Calu3 (cell line): Measurements from ENCODE around the gene NPAS3. TPM values are rescaled to one million over a fixed set of nuclear protein-coding genes. Genes with fewer than 3 reads are reported as not detected.

ENCODE experiments used
- BruUV-seq: library from RNA; stranded (reverse); fragments of 400-500 nt; replicated peaks from 2 replicates; lab custom pipeline; 2021; lab: Mats Ljungman, UMichigan
- CTCF ChIA-PET: fragments of 300-600 bp; sonication (Branson Sonifier 250); formaldehyde crosslinking; loops from one replicate; lab custom pipeline; 2022; ENCODE audit warnings: antibody characterized with exemption; lab: Charles Lee
- DNase-seq: peaks from one replicate; pipeline ENCODE4 v3.0.0; 2022
- H3K27ac Mint-ChIP-seq: one replicate; pipeline ENCODE4 v1.8.0; 2022; ENCODE audit warnings: mixed read lengths; ENCODE audit not compliant: unreplicated experiment
- H3K27me3 Mint-ChIP-seq: one replicate; pipeline ENCODE4 v1.8.0; 2022; ENCODE audit warnings: mixed read lengths; ENCODE audit not compliant: unreplicated experiment
- H3K36me3 Mint-ChIP-seq: one replicate; pipeline ENCODE4 v1.8.0; 2022; ENCODE audit warnings: mild to moderate bottlenecking, moderate library complexity, mixed read lengths; ENCODE audit not compliant: insufficient read depth, unreplicated experiment
- H3K4me1 Mint-ChIP-seq: one replicate; pipeline ENCODE4 v1.8.0; 2022; ENCODE audit warnings: mild to moderate bottlenecking, low read depth, mixed read lengths; ENCODE audit not compliant: unreplicated experiment
- H3K4me3 Mint-ChIP-seq: one replicate; pipeline ENCODE4 v1.8.0; 2022; ENCODE audit warnings: mild to moderate bottlenecking, low read depth, moderate library complexity, mixed read lengths; ENCODE audit not compliant: unreplicated experiment
- H3K9me3 Mint-ChIP-seq: one replicate; pipeline ENCODE4 v1.8.0; 2022; ENCODE audit warnings: low read depth, mixed read lengths; ENCODE audit not compliant: unreplicated experiment
- CTCF ChIP-seq: fragments of 200-600 bp; IDR thresholded peaks from one replicate; pipeline ENCODE4 v1.8.0; 2022; ENCODE audit warnings: antibody characterized with exemption; ENCODE audit not compliant: unreplicated experiment
- intact Hi-C: fragments of 100-400 bp; cut with micrococcal nuclease; formaldehyde crosslinking; loops from one replicate; pipeline ENCODE4 v1.10.0; 2022; ENCODE audit not compliant: unreplicated experiment
- total RNA-seq: library from RNA; stranded (reverse); gene quantifications from 2 replicates; pipeline ENCODE4 v1.2.3, GENCODE V29; 2022

NPAS3 gene
- total RNA-seq, 1 experiment from 2014 or later = not detected

GRCh38 chr14:32950584-32950983, 11.9 kb downstream of the NPAS3 start:
- Mint-ChIP-seq H3K27ac (no peak overlapping the region), H3K27me3 (peaks cover 23% of the 10 kb centered on the region), H3K36me3 (no peaks in the 10 kb centered on the region), H3K4me3 (no peak overlapping the region), H3K4me1 (no peaks in the 10 kb centered on the region), H3K9me3 (no peaks in the 10 kb centered on the region)
- BruUV-seq = no TSS peak
- DNase-seq = no peak
- CTCF ChIA-PET = no interaction called here
- intact Hi-C loops = no loop called here
- TF ChIP-seq CTCF = no peak

- intact Hi-C loops = no loop called here
- no TSS peak for BruUV-seq
- no peaks in the 10 kb centered on the region for H3K36me3 Mint-ChIP-seq
- H3K9me3 Mint-ChIP-seq = no peaks in the 10 kb centered on the region
- H3K27me3 Mint-ChIP-seq = peaks cover 11% of the 10 kb centered on the region
- CTCF ChIA-PET = interaction anchor here (0.6 to 0.7 kb wide), 3 partner anchors 10 to 1101 kb away, joined by 6 to 9 read pairs (median 7); no protein-coding TSS in a partner anchor
- no peak for TF ChIP-seq CTCF
- no peak overlapping the region for H3K4me3 Mint-ChIP-seq
- no peak for DNase-seq
- H3K4me1 Mint-ChIP-seq = no peaks in the 10 kb centered on the region
- H3K27ac Mint-ChIP-seq = no peak overlapping the region
Measured at GRCh38 chr14:32967421-32967820, 28.7 kb downstream of the NPAS3 start.

GRCh38 chr14:32968972-32969544, 30.4 kb downstream of the NPAS3 start:
- intact Hi-C loops = no loop called here
- no peaks in the 10 kb centered on the region for H3K4me1 Mint-ChIP-seq
- DNase-seq = no peak
- CTCF ChIA-PET = no interaction called here
- no peaks in the 10 kb centered on the region for H3K36me3 Mint-ChIP-seq
- H3K27ac Mint-ChIP-seq = no peak overlapping the region
- no peak overlapping the region for H3K4me3 Mint-ChIP-seq
- no peaks in the 10 kb centered on the region for H3K9me3 Mint-ChIP-seq
- TF ChIP-seq CTCF = no peak
- H3K27me3 Mint-ChIP-seq = peaks cover 12% of the 10 kb centered on the region
- no TSS peak for BruUV-seq

GRCh38 chr14:32977913-32978312, 39.2 kb downstream of the NPAS3 start:
- no peak for TF ChIP-seq CTCF
- peaks cover 37% of the 10 kb centered on the region for H3K27me3 Mint-ChIP-seq
- intact Hi-C loops = no loop called here
- no peaks in the 10 kb centered on the region for H3K9me3 Mint-ChIP-seq
- H3K4me1 Mint-ChIP-seq = no peaks in the 10 kb centered on the region
- DNase-seq = no peak
- no peaks in the 10 kb centered on the region for H3K36me3 Mint-ChIP-seq
- no peak overlapping the region for H3K27ac Mint-ChIP-seq
- CTCF ChIA-PET = interaction anchor here (1.2 kb wide), 1 partner anchor 40 kb away, joined by 3 read pairs; no protein-coding TSS in a partner anchor
- no peak overlapping the region for H3K4me3 Mint-ChIP-seq
- no TSS peak for BruUV-seq
